ENCODE measurements around the gene SCN2A. TPM values are rescaled to one million over a fixed set of nuclear protein-coding genes. Genes with fewer than 3 reads are reported as not detected.
A peak's percentile ranks its signal among the peaks of the same experiment; 100 is the strongest.
"Not testable (repeated sequence)": the region's sequence is repeated elsewhere in the genome, so short reads cannot be mapped to it uniquely, and the experiment has no call there.

SCN2A gene
- total RNA-seq, 1 experiment from 2014 or later = 0.64 TPM

DNA sequence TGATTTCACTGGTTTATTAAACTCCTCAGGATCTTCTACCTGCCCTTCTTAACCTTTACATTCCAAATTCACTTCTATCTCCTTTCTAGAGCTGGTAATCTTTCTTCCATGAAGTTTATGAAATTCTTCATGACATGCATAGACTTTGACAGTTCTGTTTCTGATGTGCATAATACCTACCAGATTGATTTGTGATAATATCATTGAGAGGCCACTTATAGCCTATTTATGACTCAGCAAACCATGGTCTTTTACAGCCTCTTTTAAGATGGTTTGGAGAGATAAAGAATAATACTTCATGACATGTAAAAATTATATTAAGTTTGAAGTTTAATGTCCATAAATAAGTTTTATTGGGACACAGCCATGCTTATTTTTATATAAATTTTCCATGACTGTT, 14.0 kb downstream of the SCN2A start:
- DNase-seq (ENCODE audit: low spot score) = no peak

DNA sequence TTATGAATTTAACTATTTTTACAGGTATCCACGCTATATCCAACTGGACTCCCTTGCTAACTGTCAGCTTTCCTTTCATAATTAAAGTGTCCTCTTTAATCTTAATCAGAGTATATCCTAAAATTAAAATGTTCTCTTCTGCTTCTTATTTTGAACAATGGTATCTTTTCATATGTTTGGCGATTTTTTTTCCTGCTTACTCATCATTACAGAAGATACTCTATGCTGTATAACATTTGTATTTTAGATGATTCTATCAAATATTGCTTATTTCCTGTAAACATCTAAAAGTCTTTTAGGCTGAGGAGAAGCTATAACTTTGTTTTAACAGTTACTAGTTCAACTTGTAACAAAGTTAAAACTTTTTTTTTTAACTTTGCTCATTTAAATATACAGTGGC, 17.4 kb downstream of the SCN2A start:
- DNase-seq (ENCODE audit: low spot score) = no peak

DNA sequence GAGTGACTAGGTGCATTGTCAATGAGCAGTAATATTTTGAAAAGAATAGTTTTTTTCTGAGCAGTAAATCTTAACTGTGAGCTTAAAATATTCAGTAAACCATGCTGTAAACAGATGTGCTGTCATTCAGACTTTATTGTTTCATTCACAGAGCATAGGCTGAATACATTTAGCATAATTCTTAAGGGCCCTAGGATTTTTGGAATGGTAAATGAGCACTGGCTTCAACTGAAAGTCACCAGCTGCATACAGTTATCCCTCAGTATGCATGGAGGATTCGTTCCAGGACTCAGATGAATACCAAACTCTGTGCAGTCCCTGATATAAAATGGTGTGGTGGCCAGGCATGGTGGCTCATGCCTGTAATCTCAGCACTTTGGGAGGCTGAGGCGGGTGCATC, 21.1 kb downstream of the SCN2A start:
- DNase-seq (ENCODE audit: low spot score) = not testable (repeated sequence)

DNA sequence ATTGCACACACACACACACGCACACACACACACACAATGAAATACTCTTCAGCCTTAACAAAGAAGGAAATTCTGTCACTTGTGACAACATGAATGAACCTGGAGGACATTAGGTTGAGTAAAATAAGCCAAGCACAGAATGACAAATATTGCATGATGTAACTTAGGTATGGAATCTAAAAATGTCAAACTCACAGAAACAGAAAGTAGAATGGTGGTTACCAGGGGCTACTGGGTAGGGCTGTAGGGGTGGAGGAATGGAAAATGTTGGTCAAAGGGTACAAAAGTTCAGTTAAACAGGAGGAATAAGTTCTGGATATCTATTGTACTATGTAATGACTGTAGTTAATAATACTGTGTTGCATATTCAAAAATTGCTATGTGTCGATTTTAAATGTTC, 29.5 kb downstream of the SCN2A start:
- DNase-seq (ENCODE audit: low spot score) = no peak

- DNase-seq (ENCODE audit: low spot score) = no peak
These were observed 34.0 kb downstream of the SCN2A start for GRCh38 chr2:165273176-165273575.

- DNase-seq (ENCODE audit: low spot score) = no peak
These were observed 35.5 kb downstream of the SCN2A start for GRCh38 chr2:165274698-165275097.

DNA sequence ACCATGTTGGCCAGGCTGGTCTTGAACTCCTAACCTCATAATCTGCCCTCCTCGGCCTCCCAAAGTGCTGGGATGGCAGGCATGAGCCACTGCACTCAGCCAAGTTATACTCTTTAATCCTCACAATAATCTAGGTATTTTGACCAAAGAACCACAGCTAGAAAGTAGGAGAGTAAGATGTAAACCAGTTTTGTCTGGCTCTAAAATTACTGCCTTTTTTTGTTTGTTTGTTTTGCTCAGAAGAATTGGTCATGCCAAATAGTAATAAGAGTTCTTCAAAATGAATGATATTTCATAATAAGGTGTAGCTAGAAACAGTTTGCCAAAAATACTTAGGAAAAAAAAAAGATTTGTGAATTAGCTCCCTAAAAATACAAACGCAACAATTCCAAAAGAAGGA, 36.7 kb downstream of the SCN2A start:
- DNase-seq (ENCODE audit: low spot score) = no peak

DNA sequence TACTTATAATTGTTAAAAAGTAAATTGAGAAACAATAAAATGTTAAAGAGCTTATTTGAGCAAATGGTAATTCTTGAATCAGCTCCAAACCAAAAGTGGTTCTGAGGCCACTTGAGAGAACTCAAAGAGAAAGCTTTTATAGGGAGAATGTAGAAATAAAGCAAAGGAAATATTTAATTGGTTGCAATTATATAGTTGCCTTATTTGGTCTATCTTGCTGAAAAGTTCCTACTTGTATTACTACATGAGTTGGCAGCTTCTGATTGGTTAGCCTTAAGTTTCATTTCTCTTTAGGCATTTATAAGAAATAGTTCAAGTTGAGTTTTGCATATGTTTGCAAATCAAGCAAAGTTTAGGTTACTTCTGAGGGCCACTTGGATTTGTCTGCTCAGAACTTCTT, 38.1 kb downstream of the SCN2A start:
- peak; percentile 59 for DNase-seq (ENCODE audit: low spot score)

- DNase-seq (ENCODE audit: low spot score) = no peak
These were observed 38.8 kb downstream of the SCN2A start for GRCh38 chr2:165277860-165278656.

DNA sequence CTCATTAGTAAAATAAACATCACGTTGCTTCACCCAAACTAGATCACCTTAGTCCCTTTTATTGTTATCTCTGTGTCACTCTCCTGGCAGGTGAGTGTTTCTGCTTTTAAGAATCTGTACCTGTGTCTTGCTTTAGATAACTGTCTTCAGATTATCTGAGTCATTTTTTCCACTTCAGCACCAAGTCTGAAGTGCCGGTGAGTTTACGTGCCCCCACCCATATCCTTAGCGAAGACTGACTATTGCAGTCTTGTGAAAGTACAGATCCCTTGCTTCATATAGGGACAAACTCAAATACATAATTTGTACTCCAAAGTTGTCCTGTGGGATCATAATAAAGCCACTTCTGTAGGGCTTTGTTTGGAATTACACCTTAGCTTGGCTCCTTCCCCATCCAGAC, 41.1 kb downstream of the SCN2A start:
- DNase-seq (ENCODE audit: low spot score) = no peak

- no peak for DNase-seq (ENCODE audit: low spot score)
These were observed 42.2 kb downstream of the SCN2A start for GRCh38 chr2:165281387-165281786.

- DNase-seq (ENCODE audit: low spot score) = no peak
These were observed 44.1 kb downstream of the SCN2A start for GRCh38 chr2:165283342-165283741.

DNA sequence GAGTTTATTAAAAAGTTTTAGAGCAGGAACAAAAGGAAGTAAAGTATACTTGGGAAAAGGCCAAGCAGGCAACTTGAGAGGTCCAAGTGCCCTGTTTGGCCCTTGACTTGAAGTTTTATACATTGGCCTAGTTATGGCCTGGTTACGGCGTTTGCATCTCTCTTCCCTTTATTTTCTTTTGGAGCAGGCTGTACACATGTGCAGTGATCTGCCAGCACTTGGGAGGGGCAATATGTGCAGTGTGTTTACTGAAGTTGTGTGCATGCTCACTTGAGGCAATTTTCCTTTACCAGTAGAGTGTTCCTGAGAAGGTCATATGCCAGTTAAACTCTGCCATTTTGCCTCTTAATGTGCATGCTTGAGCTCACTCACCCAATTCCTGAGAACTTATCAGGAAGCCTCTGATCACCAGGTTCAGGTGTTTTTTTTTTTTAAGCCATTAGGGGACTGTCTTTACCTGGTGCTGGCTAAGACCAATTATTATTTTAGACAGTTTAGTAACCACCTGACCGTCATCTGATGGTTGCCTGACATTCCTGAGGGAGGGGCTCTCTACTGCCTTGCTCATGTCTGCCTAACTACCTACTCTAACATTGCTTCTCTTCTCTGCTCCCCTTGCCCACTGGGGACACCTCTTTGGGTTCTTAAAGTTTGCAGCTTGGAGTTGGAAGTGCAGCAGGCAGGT, 48.0 kb downstream of the SCN2A start:
- no peak for DNase-seq (ENCODE audit: low spot score)

DNA sequence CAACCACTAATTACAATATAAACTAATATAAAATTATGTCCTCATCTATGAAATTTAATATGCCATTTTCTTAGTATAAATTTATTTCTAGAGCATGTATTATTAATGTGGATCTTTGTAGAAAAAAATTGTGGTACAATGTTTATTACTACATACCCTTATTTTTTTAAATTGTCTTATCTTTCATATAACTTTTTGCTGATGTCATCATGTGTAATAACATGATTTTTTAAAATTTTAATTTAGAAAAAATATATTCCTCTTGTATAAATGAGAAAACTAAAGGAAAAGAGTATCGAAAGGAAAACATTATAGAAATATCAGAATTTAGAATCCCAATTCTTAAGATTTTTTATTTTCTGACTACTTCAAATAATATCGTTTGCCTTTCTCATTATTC, 49.9 kb downstream of the SCN2A start:
- no peak for DNase-seq (ENCODE audit: low spot score)

DNA sequence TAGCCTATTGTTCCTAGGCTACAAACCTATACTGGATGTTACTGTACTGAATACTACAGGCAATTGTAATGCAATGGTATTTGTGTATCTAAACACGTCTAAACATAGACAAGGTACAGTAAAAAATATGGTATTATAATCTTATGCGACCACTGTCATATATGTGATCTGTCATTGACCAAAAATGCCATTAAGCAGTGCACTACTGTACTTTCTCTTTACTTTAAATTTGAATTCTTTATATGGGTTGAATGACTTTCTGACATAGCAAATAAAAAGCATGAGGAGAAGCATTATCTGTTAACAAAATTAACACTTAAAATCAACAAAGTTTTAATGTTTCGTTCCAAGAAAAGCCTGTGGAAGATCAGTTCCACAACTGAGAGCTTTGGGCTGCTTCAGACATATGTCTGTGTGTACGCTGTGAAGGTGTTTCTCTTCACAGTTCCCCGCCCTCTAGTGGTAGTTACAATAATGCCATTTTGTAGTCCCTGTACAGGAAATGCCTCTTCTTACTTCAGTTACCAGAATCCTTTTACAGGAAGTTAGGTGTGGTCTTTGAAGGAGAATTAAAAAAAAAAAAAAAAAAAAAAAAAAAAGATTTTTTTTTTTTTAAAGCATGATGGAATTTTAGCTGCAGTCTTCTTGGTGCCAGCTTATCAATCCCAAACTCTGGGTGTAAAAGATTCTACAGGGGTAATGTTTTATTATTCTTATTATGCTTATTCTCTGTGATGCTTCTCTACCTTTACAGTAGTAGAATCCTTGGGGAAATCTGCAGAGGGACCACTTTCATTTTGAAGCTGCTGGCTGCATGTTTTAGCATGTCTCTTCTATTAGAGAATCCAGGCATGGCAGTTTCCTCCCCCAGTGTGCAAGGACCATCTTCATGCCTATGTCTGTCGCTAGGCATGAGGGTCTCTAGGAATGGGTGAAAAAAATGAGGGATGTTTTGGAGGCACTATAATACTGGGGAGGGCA, 54.5 kb downstream of the SCN2A start:
- DNase-seq (ENCODE audit: low spot score) = peak; percentile 94

GRCh38 chr2:165294912-165295311, 55.7 kb downstream of the SCN2A start:
- DNase-seq (ENCODE audit: low spot score) = no peak

- no peak for DNase-seq (ENCODE audit: low spot score)
These were observed 56.4 kb downstream of the SCN2A start for GRCh38 chr2:165295643-165296042.

- no peak for DNase-seq (ENCODE audit: low spot score)
These were observed 66.3 kb downstream of the SCN2A start for GRCh38 chr2:165305391-165306096.

DNA sequence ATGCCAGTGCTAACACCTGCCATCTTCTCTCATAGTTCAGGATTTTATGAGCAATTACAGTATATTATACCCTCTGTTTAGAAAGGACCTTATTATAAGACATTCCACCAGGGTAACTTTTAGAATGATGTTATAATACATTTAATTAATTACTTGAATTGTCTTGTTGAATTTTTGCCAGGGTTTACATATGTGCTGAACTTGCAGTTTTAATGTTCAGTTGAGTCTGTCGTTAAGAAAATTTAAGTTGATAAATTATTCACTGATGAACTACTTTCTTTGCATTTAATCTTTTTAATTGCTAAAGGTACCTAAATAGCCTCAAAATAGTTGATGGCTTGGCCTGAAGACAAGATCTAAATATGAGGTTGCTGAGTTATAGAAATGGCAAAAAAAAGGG, 68.1 kb downstream of the SCN2A start:
- DNase-seq (ENCODE audit: low spot score) = no peak

DNA sequence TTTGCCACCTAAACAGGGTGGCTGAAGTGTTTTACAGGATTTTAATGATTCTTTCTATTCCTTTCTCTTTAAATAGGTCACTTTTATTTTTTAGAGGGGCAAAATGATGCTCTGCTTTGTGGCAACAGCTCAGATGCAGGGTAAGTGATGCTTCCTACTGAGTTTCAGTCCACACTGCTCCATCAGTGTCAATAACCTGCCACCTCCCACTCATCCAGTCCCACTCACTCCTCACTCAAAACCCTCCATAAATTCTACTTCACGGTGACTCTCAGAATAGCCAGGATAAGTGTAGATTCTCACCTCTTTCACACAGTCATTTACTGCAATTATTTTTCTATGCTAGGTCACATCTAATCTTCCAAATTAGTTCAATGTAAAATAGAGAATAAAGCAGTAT, 72.7 kb downstream of the SCN2A start:
- no peak for DNase-seq (ENCODE audit: low spot score)

GRCh38 chr2:165312999-165313398, 73.8 kb downstream of the SCN2A start:
- DNase-seq (ENCODE audit: low spot score) = no peak

GRCh38 chr2:165313509-165313908, 74.3 kb downstream of the SCN2A start:
- DNase-seq (ENCODE audit: low spot score) = no peak

Measured in H4 (cell line).